Articular chondrocyte of knee joint (primary cell): ENCODE data around the gene HELZ2. TPM values are rescaled to one million over a fixed set of nuclear protein-coding genes. Genes with fewer than 3 reads are reported as not detected.

Source experiments
- total RNA-seq: library from RNA; depleted of rRNA; stranded (reverse); fragments of >200 nt; gene quantifications from 2 replicates; pipeline ENCODE4 v1.2.3, GENCODE V29; 2012

Gene HELZ2, protein sequence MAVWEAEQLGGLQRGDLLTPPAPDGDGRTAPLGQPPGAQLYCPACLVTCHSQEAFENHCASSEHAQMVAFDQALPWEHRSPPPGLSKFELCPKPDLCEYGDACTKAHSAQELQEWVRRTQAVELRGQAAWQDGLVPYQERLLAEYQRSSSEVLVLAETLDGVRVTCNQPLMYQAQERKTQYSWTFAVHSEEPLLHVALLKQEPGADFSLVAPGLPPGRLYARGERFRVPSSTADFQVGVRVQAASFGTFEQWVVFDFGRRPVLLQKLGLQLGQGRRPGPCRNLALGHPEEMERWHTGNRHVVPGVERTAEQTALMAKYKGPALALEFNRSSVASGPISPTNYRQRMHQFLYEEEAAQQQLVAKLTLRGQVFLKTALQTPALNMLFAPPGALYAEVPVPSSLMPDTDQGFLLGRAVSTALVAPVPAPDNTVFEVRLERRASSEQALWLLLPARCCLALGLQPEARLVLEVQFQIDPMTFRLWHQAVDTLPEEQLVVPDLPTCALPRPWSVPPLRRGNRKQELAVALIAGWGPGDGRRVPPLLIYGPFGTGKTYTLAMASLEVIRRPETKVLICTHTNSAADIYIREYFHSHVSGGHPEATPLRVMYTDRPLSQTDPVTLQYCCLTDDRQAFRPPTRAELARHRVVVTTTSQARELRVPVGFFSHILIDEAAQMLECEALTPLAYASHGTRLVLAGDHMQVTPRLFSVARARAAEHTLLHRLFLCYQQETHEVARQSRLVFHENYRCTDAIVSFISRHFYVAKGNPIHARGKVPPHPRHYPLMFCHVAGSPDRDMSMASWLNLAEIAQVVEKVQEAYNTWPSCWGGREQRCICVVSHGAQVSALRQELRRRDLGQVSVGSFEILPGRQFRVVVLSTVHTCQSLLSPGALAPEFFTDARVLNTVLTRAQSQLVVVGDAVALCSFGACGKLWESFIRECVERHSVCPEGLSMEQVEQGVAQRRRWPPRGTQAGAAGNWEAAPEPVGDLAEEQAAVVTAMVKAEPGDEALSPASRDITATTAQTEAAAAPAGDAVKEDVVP (N-terminal part only)
- 23.5 and 30.4 TPM in 2 replicates for total RNA-seq

DNA sequence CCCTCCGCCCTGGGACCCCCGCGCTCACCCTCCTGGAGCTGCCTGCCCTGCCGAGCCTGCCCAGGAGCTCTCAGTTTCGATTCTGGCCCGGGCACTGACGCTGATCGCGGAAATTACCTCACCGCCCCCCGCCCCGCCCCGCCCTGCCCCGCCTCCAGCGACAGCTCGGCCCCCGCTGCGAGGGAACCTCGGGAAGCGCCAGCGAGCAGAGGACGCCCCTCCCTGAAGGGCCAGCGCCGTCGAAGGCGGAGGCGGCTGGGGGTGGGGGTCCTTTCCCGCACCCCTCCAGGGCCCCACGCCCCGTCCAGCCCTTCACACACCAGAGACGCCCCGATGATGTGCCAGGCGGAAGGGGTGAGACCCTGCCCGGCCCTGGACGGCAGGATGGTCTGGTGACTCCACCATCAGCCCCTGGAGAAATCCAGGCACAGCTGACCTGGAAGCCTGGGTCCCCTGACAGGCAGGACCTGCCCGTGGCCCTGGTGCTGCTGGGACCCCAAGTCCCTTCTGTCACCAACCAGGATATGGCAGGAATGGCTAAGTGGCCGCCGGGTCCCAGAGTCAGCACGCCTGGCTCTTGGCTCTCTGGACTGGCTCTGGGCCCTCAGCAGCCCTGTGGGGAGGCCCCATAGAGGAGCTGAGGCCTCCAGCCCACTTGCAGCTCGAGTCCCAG lies at the start of gene HELZ2:
HELZ2 (minus strand) TSS at position 84 of the 673 bp plus-strand sequence. CDS start 1,854 bp downstream, outside the sequence.

DNA sequence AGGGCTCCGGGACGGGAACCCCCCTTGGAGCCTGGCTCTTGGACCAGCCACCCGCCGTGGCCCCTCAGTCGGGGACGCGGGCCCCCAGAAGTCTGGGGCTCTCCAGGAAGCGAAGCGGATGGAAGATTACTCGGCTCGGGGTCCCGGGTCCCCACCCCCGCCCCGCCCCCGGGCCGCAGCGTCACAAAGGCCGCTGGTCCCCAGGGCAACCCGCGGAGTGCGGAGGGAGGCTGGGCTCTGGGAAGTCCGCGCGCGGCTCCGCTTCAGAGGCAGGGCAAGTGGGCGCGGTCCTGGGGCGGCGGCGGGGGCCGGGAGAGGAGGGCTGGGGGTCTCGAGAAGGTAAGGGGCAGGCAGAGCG lies 20.1 kb downstream of the HELZ2 start, which contains the start of gene FNDC11:
FNDC11 (plus strand) TSS at position 227 of the 358 bp plus-strand sequence. CDS start 1,505 bp downstream, outside the sequence.

DNA sequence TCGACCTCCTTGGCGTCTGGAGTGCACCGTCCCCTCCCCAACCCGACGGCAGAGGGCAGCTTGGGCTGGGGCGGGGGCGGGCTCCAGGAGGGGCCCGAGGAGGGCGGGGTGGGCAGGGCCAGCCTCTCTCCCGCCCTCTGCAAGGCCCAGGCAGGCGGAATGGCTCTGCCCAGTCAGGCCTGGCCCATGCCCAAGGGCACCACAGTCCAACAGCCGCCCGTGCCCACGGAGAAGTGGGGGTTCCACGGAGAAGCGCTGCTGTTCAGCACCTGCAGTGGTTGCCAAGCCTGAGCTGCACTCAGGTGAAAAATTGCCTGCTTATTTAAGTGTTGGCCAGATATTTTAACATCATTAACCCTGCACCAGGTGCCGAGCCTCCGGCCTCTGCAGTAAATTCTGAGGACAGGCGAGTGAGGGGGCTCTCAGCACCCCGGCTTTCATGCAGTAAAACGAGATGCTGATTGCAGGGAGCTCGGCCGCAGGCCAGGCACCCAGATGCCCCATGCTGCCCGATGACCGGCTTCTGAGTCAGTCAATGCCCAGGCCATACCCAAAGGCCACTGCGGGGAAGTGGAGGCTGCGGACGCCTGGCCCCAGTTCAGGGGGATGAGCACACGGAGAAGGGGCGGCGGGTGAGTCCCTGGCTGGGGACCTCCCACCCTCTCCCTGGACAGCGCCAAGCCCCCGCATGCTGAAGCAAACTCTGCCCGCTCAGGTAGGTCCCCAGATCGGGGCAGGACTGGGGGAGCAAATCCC lies 26.1 kb downstream of the HELZ2 start, which contains the start of gene SRMS:
SRMS (minus strand) TSS at position 25 of the 756 bp plus-strand sequence. CDS start 286 bp downstream, outside the sequence.

DNA sequence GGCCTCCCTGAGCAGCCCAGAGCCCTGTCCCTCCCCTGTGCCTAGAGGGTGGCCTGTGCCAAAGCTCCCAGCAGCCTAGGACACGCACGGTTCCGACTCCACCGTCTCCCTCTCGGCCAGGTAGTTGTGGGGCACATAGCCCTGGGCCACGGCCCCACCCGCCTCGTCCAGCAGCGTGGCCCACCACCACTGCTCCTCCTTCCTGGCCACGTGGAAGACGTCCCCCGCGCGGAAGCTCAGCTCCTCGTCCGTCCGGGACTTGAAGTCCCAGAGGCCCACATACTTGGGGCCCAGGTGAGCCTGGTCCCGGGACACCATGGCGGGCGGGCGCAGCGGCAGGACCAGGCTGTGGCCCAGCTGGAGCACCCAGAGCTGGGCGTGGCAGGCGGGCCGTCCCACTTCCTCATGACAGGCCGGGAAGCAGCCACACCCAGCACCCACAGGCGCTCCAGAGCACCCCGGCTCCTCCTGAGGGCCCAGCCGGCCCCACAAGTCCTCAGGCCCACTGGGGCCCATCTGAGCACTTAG lies 37.0 kb downstream of the HELZ2 start, which contains the start of gene PTK6:
PTK6 (minus strand) TSS at position 380 of the 528 bp plus-strand sequence; CDS start at position 318, 62 bp downstream.

Other genes starting within 250 kb of the HELZ2 start
- not detected in 2 replicates for gene CHRNA4, start 212.9 kb downstream of the HELZ2 start, total RNA-seq
- under 0.01 TPM in 1 of 2 replicates, not detected in the other for gene KCNQ2, start 101.6 kb downstream of the HELZ2 start, total RNA-seq
- 0.13 TPM in 1 of 2 replicates, not detected in the other for gene EEF1A2, start 75.2 kb downstream of the HELZ2 start, total RNA-seq
- gene PPDPF, start 53.5 kb downstream of the HELZ2 start, total RNA-seq: 114 and 116 TPM in 2 replicates
- gene PTK6, start 36.9 kb downstream of the HELZ2 start, total RNA-seq: 0.11 and 0.13 TPM in 2 replicates
- gene SRMS, start 26.5 kb downstream of the HELZ2 start, total RNA-seq: not detected in 2 replicates
- 0.22 and 0.26 TPM in 2 replicates for gene FNDC11, start 20.1 kb downstream of the HELZ2 start, total RNA-seq
- gene GMEB2, start 52.9 kb upstream of the HELZ2 start, total RNA-seq: 8.6 and 9.0 TPM in 2 replicates
- 9.8 and 11.6 TPM in 2 replicates for gene STMN3, start 79.2 kb upstream of the HELZ2 start, total RNA-seq
- gene RTEL1, start 84.1 kb upstream of the HELZ2 start, total RNA-seq: 11.0 and 12.2 TPM in 2 replicates
- 2.9 and 5.4 TPM in 2 replicates for gene TNFRSF6B, start 122.4 kb upstream of the HELZ2 start, total RNA-seq
- 23.0 and 23.5 TPM in 2 replicates for gene ARFRP1, start 133.7 kb upstream of the HELZ2 start, total RNA-seq
- gene ZGPAT, start 133.8 kb upstream of the HELZ2 start, total RNA-seq: 14.5 and 15.0 TPM in 2 replicates
- gene LIME1, start 162.4 kb upstream of the HELZ2 start, total RNA-seq: 1.3 and 1.6 TPM in 2 replicates
- 33.6 and 34.5 TPM in 2 replicates for gene SLC2A4RG, start 165.5 kb upstream of the HELZ2 start, total RNA-seq